ENCODE measurements around the gene ACTR2.

DNA sequence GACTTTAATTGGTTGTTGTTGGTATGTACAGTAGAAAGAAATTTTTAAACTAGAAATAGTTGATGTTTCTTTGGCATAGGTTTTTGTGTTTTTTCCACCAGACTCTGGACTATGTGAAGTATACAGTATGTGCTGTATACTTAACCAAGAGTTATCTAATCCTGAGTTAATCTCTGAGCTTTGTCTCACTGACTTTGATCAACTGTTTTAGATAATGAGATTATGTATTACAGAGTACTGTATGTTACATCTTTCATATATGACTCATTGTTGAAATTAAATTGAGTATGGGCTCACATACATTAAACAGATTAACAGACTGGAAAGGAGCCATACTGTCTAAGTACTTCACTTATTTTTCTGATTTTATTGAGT, 38.0 kb downstream of the ACTR2 start:
- TF ChIP-seq KAT2B (IDR thresholded peaks at IDR 0.05; ENCODE audit: low read depth, low read length) (no peak), SMAD2 (IDR thresholded peaks at IDR 0.05; ENCODE audit: low read depth, low read length) (no peak), HOXB6 (CRISPR knock-in tag; IDR thresholded peaks at IDR 0.05; ENCODE audit: borderline replicate concordance) (no peak)
- TF ChIP-seq, protein P1, sequence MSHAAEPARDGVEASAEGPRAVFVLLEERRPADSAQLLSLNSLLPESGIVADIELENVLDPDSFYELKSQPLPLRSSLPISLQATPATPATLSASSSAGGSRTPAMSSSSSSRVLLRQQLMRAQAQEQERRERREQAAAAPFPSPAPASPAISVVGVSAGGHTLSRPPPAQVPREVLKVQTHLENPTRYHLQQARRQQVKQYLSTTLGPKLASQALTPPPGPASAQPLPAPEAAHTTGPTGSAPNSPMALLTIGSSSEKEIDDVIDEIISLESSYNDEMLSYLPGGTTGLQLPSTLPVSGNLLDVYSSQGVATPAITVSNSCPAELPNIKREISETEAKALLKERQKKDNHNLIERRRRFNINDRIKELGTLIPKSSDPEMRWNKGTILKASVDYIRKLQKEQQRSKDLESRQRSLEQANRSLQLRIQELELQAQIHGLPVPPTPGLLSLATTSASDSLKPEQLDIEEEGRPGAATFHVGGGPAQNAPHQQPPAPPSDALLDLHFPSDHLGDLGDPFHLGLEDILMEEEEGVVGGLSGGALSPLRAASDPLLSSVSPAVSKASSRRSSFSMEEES (CRISPR knock-in tag; IDR thresholded peaks at IDR 0.05), result no peak

Data from K562 (cell line).